Omental fat pad (tissue), 4 donors: ENCODE results near the gene B4GALT1. TPM values are rescaled to one million over a fixed set of nuclear protein-coding genes. Genes with fewer than 3 reads are reported as not detected.
A peak's percentile ranks its signal among the peaks of the same experiment; 100 is the strongest.

Experiments
- ATAC-seq: fragments of 150-250 bp; one replicate; pipeline ENCODE4 v1.9.1; 2016; ENCODE audit warnings: mild to moderate bottlenecking, moderate library complexity; ENCODE audit not compliant: low FRiP score
- DNase-seq: peaks from one replicate; pipeline ENCODE4 v3.0.0-alpha.2; 2019; ENCODE audit warnings: low spot score
- total RNA-seq, 4 donors: library from RNA; depleted of rRNA; stranded (reverse); fragments of >200 nt; gene quantifications; one replicate each; pipeline ENCODE4 v1.1.0, GENCODE V29; 2016
- TF ChIP-seq, protein P1 (sequence below), 3 donors: fragments of 450-650 bp; IDR thresholded peaks; one replicate each; pipeline ENCODE4 v1.5.1; 2016 to 2017; ENCODE audit warnings: antibody characterized with exemption in 3 of 3, mild to moderate bottlenecking in 3 of 3, moderate library complexity in 2 of 3

B4GALT1 gene, protein sequence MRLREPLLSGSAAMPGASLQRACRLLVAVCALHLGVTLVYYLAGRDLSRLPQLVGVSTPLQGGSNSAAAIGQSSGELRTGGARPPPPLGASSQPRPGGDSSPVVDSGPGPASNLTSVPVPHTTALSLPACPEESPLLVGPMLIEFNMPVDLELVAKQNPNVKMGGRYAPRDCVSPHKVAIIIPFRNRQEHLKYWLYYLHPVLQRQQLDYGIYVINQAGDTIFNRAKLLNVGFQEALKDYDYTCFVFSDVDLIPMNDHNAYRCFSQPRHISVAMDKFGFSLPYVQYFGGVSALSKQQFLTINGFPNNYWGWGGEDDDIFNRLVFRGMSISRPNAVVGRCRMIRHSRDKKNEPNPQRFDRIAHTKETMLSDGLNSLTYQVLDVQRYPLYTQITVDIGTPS
- total RNA-seq = 100 to 1,000 TPM in 1 of 4 donors, 10 to 100 TPM in 3; 52.5 to 113 (median 72.1) TPM

DNA sequence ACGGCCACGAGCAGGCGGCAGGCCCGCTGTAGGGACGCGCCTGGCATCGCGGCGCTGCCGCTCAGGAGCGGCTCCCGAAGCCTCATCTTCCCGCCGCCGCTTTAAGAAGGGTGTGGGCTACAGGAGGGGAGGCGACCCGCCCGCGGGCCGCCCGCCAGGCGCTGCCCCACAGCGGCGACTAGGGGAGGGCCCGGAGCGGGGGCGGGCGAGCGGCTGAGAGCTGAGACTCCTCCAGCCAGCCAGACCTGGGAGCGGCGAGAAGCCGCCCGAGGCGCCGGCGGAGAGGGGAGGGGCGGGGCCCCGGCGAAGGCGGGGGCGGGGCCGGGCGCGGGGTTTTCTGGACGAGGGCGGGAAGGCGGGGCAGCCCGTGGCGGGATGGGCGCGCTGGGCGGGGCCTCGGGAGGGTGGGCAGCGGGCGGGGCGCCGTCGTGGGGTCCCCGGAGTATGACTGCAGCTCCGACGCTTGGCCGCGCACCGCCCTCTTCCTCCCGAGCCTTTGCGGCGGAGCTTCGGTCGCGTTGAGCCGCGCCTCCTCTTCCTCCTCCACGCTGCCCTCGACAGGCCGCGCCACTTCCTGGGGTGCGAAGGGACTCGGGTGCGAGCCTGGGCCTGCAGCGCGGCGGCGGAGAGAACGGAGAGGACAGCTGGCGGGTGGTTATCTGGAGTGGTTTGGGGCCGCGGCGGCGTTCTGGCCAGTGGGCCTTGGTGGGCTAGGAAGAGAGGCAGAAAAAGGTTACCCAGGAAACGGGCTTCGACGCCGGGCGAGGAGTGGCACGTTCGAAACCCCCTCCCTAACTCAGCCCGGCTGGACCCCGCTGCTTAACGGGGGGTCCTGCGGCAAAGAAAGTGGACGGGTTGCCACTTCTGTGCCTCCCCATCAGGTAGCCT is at the start of gene B4GALT1:
TSS of gene B4GALT1 (minus strand) at position 253 of the 888 bp plus-strand sequence. CDS start at position 86, 167 bp downstream.
- peak; percentile 79 for DNase-seq
- peak; percentile 88 for ATAC-seq
- TF ChIP-seq, protein P1, sequence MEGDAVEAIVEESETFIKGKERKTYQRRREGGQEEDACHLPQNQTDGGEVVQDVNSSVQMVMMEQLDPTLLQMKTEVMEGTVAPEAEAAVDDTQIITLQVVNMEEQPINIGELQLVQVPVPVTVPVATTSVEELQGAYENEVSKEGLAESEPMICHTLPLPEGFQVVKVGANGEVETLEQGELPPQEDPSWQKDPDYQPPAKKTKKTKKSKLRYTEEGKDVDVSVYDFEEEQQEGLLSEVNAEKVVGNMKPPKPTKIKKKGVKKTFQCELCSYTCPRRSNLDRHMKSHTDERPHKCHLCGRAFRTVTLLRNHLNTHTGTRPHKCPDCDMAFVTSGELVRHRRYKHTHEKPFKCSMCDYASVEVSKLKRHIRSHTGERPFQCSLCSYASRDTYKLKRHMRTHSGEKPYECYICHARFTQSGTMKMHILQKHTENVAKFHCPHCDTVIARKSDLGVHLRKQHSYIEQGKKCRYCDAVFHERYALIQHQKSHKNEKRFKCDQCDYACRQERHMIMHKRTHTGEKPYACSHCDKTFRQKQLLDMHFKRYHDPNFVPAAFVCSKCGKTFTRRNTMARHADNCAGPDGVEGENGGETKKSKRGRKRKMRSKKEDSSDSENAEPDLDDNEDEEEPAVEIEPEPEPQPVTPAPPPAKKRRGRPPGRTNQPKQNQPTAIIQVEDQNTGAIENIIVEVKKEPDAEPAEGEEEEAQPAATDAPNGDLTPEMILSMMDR (IDR thresholded peaks at IDR 0.05) = no peak

DNA sequence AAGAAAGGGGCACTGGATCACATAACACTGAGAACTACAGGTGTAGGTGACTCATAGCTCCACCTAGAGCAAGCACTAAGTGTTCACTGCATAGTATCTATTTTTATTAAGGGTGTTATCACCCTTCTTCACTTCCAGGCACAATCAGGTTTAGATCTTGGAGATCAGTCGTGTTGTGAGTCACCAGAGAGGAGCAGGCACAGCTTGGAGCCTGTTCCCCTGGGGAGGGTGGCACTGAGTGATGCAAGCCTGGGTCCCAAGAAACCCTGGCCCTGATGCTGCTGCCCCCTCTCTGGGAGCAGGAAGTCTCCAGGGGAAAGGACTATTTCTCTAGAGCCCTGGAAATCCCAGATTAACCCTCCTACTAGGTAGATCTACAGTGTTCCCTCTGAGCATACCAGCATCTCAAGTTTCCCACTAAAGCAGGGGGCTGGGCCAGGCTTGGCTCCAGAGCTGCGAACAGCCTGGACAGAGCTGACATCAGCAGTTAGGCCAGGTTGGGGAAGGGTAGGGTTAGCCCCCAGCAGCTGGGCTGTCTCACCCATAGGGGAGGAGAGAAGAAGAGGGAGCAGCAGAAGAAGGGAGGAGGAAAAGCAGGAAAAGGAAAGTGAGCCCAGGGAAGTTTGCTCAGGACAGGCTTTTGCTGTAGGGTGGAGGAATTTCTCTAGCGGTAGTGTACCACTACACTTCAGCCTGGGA is 44.7 kb upstream of the B4GALT1 start:
- ATAC-seq (peak; percentile 30), DNase-seq (no peak)
- TF ChIP-seq, protein P1 (IDR thresholded peaks at IDR 0.05) = no peak

DNA sequence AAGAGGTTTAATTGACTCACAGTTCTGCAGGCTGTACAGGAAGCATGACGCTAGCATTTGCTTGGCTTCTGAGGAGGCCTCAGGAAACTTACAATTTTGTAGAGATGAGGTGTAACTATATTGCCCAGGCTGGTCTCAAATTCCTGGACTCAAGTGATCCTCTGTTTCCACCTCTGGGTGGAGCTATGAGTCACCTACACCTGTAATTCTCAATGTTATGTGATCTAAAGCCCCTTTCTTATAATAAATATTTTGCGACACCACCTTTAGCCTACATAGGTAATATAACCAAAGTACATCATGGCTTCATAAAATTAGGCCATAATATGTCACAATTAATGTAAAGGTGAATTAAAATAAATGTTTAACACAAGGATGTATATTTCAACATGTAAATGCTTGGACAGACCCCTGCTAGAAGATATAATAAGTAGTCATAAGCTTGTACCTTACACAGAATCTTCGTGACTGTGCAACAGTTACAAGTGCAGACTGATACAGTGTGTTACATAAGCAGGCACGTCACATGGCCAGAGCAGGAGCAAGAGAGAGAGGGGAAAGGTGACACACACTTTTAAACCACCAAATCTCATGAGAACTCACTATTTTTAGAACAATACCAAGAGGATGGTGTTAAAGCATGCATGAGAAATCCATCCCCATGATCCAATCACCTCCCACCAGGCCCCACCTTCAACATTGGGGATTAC is 43.0 kb upstream of the B4GALT1 start:
- ATAC-seq = no peak
- DNase-seq = no peak
- TF ChIP-seq, protein P1 (IDR thresholded peaks at IDR 0.05) = no peak

DNA sequence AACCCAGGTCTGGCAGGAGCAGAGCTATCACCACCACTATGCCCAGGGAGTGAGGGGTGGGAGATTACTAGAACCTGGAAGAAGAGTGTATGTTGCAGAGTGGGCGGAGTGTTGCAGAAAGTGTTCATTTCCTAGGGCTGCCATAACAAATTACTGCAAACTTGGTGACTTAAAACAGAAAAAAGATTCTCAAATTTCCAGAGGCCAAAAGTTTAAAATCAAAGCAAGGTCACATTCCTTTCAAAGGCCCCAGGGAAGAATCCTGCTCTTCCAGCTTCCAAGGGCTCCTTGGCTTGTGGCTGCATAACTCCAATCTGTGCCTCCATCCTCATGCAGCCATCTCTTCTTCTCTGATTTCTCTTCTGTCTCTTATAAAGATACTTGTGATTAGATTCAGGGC is 42.3 kb upstream of the B4GALT1 start:
- DNase-seq (no peak), ATAC-seq (no peak)
- TF ChIP-seq, protein P1 (IDR thresholded peaks at IDR 0.05) = no peak

DNA sequence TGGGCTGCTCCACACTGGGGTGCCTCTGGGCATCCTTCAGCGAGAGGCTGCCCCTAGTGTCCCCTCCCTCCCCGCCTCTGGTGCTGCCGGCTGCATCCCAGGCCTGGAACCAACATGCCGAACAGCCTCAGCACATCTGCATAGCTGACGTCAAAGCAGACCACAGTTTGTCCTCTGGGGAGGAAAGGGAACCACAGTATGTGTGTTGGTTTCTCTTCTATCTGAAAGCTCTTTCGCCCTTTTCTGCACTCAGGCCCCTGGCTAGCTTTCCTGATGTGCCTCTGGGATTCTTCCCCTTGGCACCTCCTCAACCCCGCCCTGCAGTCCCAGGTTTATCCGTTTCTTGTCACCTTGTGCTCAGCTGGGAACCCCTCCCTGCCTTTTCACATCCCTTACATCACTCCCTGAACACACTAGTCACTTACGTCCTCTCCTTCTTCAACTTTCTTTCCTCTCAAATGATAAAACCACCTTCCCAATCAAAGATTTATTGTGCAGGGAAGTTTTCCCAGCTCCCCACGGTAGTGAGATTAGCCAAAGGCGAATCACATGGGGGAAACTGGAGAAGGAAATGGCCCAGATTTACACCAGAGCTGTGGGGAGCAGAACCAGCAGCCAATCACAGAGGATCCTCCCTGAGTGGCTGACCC is 35.5 kb upstream of the B4GALT1 start:
- DNase-seq (no peak), ATAC-seq (no peak)
- TF ChIP-seq, protein P1 (IDR thresholded peaks at IDR 0.05) = no peak

DNA sequence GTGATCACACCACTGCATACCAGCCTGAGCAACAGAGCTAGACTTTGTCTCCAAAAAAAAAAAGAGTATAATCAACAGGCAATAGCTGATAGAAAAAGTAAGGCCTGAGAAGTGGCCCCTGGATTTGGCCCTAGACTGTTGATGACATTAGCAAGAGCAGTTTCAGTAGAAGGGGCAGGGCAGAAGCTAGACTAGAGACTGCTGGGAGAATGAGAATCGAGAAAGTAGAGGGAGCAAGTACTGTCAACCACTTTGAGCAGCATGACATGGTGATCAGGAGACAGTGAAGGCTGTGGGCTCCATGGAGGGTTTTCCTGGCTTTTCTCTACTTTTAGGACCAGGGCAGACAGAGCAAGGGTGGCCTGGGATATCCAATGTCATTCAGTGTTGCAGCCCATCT is 34.9 kb upstream of the B4GALT1 start:
- TF ChIP-seq, protein P1 (IDR thresholded peaks at IDR 0.05) = no peak
- DNase-seq = no peak
- ATAC-seq = no peak
